Omental fat pad (tissue), 4 donors: ENCODE measurements around the gene XRCC1. TPM values are rescaled to one million over a fixed set of nuclear protein-coding genes. Genes with fewer than 3 reads are reported as not detected.
"Not testable (repeated sequence)": the region's sequence is repeated elsewhere in the genome, so short reads cannot be mapped to it uniquely, and the experiment has no call there.

ENCODE experiments used
- ATAC-seq: fragments of 150-250 bp; one replicate; pipeline ENCODE4 v1.9.1; 2016; ENCODE audit warnings: mild to moderate bottlenecking, moderate library complexity; ENCODE audit not compliant: low FRiP score
- DNase-seq: peaks from one replicate; pipeline ENCODE4 v3.0.0-alpha.2; 2019; ENCODE audit warnings: low spot score
- CTCF ChIP-seq, 3 donors: fragments of 450-650 bp; IDR thresholded peaks; one replicate each; pipeline ENCODE4 v1.5.1; 2016 to 2017; ENCODE audit warnings: antibody characterized with exemption in 3 of 3, mild to moderate bottlenecking in 3 of 3, moderate library complexity in 2 of 3
- total RNA-seq, 4 donors: library from RNA; depleted of rRNA; stranded (reverse); fragments of >200 nt; gene quantifications; one replicate each; pipeline ENCODE4 v1.1.0, GENCODE V29; 2016

Gene XRCC1
- total RNA-seq, 4 donors from 2014 or later: 13.0 to 24.1 (median 15.8) TPM

- peak; percentile 23 for ATAC-seq
- no peak for DNase-seq
Observed at GRCh38 chr19:43525836-43526771, 49.2 kb downstream of the XRCC1 start.

DNA sequence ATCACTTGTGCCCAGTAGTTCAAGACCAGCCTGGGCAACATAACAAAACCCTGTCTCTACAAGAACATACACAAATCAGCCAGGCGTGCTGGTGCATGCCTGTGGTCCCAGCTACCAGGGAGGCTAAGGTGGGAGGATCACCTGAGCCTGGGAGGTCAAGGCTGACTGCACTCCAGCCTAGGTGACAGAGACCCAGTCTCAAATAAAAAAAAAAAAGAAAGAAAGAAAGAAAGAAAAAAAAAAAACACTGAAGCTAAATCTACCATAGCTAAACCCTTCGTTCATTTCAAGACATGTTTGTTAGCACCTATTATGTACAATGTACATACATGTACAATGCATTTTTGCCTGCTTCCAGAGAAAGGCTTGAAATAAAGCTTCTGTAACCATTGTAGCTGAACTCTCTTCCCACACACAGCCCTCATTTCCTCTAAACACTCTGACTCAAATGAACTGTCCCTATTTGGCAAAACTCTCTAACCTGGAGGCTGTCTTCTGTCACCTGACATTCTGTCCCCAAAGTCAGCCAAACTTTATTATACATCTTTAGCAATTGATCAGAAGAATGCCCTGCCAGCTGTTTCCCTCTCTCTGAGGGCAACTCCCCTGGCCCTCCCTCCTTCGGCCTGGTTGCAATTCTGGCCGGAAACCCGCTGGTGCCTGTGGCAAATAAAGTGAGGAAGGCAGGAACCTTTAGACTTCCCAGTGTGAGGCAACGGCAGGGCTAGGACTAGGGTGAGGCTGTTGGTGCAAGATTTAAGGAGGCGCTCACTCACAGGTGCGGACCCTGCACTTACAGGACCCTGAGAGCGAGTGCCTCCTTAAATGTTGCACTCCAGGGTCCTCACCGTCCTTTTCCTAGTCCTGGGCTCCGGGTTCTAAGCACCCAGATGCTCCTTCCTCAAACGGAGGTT, 50.1 kb downstream of the XRCC1 start:
- DNase-seq: peak; percentile 51
- peak; percentile 73 for ATAC-seq
- no peak for TF ChIP-seq CTCF (IDR thresholded peaks at IDR 0.05)

More at GRCh38 chr19:43525836-43526771, 49.2 kb downstream of the XRCC1 start:
- no peak for TF ChIP-seq CTCF (IDR thresholded peaks at IDR 0.05)

GRCh38 chr19:43523696-43524095, 51.6 kb downstream of the XRCC1 start:
- DNase-seq, ATAC-seq: not testable (repeated sequence)

GRCh38 chr19:43522929-43523328, 52.4 kb downstream of the XRCC1 start:
- no peak for TF ChIP-seq CTCF (IDR thresholded peaks at IDR 0.05)
- DNase-seq: no peak
- no peak for ATAC-seq

DNA sequence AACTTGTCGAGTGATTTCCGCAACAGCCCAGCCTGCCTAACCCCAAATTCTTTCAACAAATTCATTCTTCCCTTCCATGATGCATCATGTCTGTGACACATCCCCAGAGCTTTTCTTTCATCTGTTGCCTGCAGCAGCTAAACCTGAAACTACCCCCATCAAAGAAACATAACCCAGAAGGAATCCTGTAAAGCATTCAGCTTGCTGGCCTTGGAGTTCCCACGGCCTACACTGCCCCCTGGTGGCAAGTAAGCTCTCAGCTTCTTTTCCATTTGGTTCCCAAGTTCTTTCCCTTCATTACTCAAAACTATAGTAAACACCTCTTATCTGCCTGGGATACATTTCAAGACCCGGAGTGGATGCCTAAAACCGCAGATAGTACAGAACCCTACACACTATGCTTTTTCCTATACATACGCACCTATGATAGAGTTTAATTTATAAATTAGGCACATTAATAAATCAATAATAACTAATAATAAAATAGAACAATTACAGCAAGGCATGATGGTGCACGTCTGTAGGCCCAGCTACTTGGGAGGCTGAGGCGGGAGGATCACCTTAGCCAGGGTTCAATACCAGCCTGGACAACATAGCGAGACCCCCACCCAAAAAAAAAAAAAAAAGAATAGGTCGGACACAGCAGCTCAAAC, 55.8 kb downstream of the XRCC1 start:
- peak in 1 of 3 donors; percentile 20 for TF ChIP-seq CTCF (IDR thresholded peaks at IDR 0.05)
- DNase-seq (peak; percentile 62), ATAC-seq (peak; percentile 62)

GRCh38 chr19:43518051-43518450, 57.3 kb downstream of the XRCC1 start:
- no peak for TF ChIP-seq CTCF (IDR thresholded peaks at IDR 0.05)
- ATAC-seq: no peak

GRCh38 chr19:43512399-43512798, 62.9 kb downstream of the XRCC1 start:
- ATAC-seq, DNase-seq: not testable (repeated sequence)

More at GRCh38 chr19:43518051-43518450, 57.3 kb downstream of the XRCC1 start:
- no peak for DNase-seq
